ENCODE results near the gene HSPA1B. TPM values are rescaled to one million over a fixed set of nuclear protein-coding genes. Genes with fewer than 3 reads are reported as not detected.

Gene HSPA1B
- polyA plus RNA-seq, 1 of the 3 experiments (the other 2 are of a cell fraction) = 96.3 TPM

DNA sequence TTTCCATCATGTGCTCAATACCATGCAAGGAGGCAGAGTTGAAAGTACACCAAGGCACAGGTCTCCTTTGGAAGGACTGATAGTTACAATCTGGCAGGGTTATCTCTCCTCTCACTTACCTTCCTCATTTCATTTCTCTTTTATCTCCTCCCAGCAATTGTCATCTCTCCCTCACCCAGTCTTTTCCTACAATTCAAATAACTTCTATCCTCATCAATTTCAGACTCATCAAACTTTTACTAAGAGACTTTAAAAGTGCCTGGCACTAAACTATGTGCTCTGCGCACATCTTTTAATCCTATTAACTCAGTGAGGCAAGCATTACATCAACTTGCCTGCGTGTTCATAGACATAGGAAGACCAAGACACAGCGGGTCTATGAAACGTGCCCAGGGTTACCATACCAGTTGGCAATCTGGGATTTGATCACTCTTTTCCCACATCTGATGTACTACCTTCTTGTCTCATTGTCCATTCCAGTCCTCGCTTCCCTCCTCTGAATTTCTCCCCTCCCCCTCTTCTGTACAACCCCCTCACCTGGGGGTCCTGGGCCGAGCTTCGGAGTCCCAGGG lies 33.2 kb upstream of the HSPA1B start:
- H2AFZ ChIP-seq (ENCODE audit: low read depth) = peak overlapping the region; percentile 45; the same call in 1 of the 2 replicates
- no peaks in the 10 kb centered on the region for H4K20me1 ChIP-seq (ENCODE audit: insufficient read depth)
- peak overlapping the region; percentile 80 to 82 for H3K4me3 ChIP-seq (ENCODE audit: low read depth in 2 of 2, low read length in 1 of 2)
- peaks cover 25% of the 10 kb centered on the region for H3F3A ChIP-seq (replicated peaks; ENCODE audit: insufficient read depth)
- WGBS (ENCODE audit: low lambda C conversion rate) = 3% methylated on average over 7 of the region's 7 CpGs
- H3K9me2 ChIP-seq = no peaks in the 10 kb centered on the region
- no peaks in the 10 kb centered on the region for H3K9me3 ChIP-seq
- H3K27ac ChIP-seq (ENCODE audit: low read depth in 2 of 2, low read length in 1 of 2) = peak overlapping the region; percentile 72 to 96; a peak in 3 of 4 replicates
- H3K27me3 ChIP-seq (ENCODE audit: insufficient read depth) = no peaks in the 10 kb centered on the region
- H3K79me2 ChIP-seq (ENCODE audit: insufficient read depth) = peaks cover 38% of the 10 kb centered on the region
- H3K36me3 ChIP-seq (replicated peaks in 1 of 2; ENCODE audit: control insufficient read depth in 1 of 2, insufficient read depth in 2 of 2, low read length in 1 of 2) = peaks cover 18 to 26% of the 10 kb centered on the region in 2 experiments
- no peak for DNase-seq
- TF ChIP-seq RAD21 (IDR thresholded peaks at IDR 0.05; ENCODE audit: low read length) (0 out of 2 replicates have a peak, but pooled peaks have one; percentile 7), CTCF (IDR thresholded peaks at IDR 0.05) (no peak), RFX5 (IDR thresholded peaks at IDR 0.05; ENCODE audit: low read length) (no peak), MXI1 (IDR thresholded peaks at IDR 0.05; ENCODE audit: low read depth, low read length) (peak; percentile 62; the same call in 1 of the 2 replicates), FOXJ3 (CRISPR knock-in tag; IDR thresholded peaks at IDR 0.05) (no peak), SMC3 (IDR thresholded peaks at IDR 0.05; ENCODE audit: low read depth, low read length) (no peak), GATA2 (CRISPR knock-in tag; IDR thresholded peaks at IDR 0.05) (peak; percentile 12; the same call in 1 of the 2 replicates)
- TF ChIP-seq, protein P1, sequence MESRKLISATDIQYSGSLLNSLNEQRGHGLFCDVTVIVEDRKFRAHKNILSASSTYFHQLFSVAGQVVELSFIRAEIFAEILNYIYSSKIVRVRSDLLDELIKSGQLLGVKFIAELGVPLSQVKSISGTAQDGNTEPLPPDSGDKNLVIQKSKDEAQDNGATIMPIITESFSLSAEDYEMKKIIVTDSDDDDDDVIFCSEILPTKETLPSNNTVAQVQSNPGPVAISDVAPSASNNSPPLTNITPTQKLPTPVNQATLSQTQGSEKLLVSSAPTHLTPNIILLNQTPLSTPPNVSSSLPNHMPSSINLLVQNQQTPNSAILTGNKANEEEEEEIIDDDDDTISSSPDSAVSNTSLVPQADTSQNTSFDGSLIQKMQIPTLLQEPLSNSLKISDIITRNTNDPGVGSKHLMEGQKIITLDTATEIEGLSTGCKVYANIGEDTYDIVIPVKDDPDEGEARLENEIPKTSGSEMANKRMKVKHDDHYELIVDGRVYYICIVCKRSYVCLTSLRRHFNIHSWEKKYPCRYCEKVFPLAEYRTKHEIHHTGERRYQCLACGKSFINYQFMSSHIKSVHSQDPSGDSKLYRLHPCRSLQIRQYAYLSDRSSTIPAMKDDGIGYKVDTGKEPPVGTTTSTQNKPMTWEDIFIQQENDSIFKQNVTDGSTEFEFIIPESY (IDR thresholded peaks at IDR 0.05; ENCODE audit: borderline replicate concordance, low read depth) = no peak
- TF ChIP-seq, protein P2, sequence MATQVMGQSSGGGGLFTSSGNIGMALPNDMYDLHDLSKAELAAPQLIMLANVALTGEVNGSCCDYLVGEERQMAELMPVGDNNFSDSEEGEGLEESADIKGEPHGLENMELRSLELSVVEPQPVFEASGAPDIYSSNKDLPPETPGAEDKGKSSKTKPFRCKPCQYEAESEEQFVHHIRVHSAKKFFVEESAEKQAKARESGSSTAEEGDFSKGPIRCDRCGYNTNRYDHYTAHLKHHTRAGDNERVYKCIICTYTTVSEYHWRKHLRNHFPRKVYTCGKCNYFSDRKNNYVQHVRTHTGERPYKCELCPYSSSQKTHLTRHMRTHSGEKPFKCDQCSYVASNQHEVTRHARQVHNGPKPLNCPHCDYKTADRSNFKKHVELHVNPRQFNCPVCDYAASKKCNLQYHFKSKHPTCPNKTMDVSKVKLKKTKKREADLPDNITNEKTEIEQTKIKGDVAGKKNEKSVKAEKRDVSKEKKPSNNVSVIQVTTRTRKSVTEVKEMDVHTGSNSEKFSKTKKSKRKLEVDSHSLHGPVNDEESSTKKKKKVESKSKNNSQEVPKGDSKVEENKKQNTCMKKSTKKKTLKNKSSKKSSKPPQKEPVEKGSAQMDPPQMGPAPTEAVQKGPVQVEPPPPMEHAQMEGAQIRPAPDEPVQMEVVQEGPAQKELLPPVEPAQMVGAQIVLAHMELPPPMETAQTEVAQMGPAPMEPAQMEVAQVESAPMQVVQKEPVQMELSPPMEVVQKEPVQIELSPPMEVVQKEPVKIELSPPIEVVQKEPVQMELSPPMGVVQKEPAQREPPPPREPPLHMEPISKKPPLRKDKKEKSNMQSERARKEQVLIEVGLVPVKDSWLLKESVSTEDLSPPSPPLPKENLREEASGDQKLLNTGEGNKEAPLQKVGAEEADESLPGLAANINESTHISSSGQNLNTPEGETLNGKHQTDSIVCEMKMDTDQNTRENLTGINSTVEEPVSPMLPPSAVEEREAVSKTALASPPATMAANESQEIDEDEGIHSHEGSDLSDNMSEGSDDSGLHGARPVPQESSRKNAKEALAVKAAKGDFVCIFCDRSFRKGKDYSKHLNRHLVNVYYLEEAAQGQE (IDR thresholded peaks at IDR 0.05; ENCODE audit: low read depth, low read length) = no peak
- ChIA-PET POLR2A (interaction anchor here (0.8 to 1.8 kb wide), 7 partner anchors 12 to 1177 kb away, joined by 3 to 24 read pairs (median 4); partner anchors contain the start of genes CLIC1, DDX39B, HSPA1A and HSPA1L), CTCF (interaction anchor here (0.8 to 3.0 kb wide), 10 partner anchors 9 to 248 kb away, joined by 3 to 37 read pairs (median 7); partner anchors contain the start of genes ATP6V1G2, DDAH2 and LSM2)
- peak overlapping the region; percentile 84 for H3K9ac ChIP-seq
- peak overlapping the region; percentile 99 for H3K4me2 ChIP-seq
- peaks cover 3 to 12% of the 10 kb centered on the region in 2 experiments; a peak in 3 of 4 replicates for H3K4me1 ChIP-seq (ENCODE audit: control insufficient read depth in 1 of 2, insufficient read depth in 2 of 2, low read depth in 1 of 2, low read length in 1 of 2)
